GM18502 (cell line): ENCODE measurements around the gene FMO2.

Experiments used
- ATAC-seq: cut with Tn5 transposase; IDR thresholded peaks from one replicate; pipeline ENCODE4 v1.9.1; 2021; ENCODE audit warnings: mild to moderate bottlenecking; ENCODE audit not compliant: unreplicated experiment, poor library complexity

FMO2 gene

DNA sequence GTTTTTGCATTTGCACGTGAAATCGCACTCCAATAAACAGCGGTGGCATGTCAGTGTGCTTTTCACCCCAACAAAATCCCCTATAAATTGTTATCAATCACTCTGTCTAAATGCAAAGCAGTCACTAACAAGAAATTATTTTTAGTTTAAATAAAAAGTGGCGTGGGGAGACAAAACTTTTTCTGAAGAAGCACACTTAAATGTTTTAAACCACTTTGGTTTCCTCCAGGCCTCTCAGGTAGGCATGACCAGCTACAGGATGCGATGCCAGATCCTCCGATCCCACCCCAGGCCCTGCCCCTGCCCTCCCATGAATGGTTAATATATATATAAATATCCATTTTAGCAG lies 66.8 kb downstream of the FMO2 start:
- ATAC-seq, result no peak

DNA sequence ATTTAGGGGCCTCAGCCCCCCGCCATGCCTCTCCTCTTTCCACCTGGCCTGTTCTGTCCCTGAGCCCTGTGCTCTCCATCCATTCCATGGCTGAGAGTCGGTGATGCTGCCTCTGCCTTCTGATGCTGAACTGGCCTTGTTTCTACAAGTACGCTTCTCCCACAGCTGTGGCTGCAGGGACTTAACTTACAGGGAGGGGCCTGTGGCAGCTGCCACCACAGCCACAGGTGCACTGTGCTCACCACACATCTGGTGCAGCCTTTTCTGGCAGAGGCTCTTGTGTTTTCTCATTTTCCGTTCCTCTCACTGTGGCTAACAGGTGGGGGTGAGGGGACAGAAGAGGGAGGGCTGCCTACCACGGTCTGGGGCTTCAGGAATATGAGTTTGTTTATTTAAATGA lies 67.4 kb downstream of the FMO2 start:
- peak; percentile 86 for ATAC-seq

GRCh38 chr1:171254859-171255258 lies 69.8 kb downstream of the FMO2 start:
- no peak for ATAC-seq

DNA sequence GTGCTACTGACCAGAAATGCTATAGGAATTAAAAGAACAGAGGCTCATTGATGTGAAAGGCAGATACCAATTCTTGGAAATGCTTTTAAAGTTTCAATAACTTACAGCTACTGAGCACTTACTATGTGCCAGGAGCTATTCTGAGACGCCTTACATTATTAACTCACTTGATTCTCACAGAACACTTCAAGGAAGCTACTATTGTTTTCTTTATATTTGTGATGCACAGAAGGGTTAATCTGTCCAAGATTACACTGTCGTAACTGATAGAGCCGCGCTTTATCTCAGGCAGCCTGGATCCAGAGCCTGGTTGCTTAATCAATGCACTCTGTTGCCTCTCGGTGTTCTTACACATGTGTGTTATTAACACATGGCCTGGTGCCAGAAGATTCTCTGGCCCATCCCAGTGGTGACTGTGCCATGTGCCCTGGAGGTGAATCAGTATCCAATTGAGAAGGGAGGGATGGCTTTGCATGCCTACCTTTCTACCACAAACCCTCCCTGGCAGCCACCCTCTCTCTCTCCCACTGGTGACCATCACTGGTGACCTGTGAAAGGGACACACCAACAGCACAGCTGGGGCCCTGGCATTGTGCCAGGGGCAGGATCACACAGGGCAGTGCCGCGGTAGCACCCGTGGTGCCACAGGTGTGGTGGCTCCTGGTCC lies 72.0 kb downstream of the FMO2 start:
- ATAC-seq, result no peak

DNA sequence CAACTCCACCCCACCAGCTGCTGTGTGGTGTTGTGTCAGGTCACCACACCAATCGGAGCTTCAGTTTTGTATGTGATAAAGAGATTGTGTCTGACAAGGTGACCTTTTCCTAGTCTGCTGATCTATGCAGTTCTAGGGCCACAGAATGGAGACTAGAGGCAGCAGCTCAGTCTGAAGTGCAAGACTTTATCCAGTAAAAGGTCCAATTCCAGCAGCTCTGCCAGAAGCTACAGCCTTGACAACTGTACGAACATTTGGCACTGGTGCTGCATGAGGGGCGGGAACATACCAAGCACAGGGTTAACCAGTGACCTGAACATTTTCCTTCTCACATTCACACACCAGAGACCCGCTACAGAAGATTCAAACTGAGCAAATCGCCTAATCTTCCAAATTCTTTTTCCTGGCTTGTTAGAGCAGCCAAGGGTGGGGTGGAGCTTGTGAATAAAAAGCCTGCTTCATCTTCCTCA lies 72.5 kb downstream of the FMO2 start:
- ATAC-seq, result no peak

- no peak for ATAC-seq
These were observed 73.3 kb downstream of the FMO2 start for GRCh38 chr1:171258429-171258828.

GRCh38 chr1:171258943-171259342 lies 73.8 kb downstream of the FMO2 start:
- no peak for ATAC-seq
